GM08714 (cell line): Measurements from ENCODE around the gene S100P.
"Not testable (repeated sequence)": the region's sequence is repeated elsewhere in the genome, so short reads cannot be mapped to it uniquely, and the experiment has no call there.

Experiments used
- H3K4me3 ChIP-seq: fragments of 200-500 bp; sonication (Bioruptor generic); 2 replicates; pipeline ENCODE4 v1.5.1; 2014; ENCODE audit warnings: mild to moderate bottlenecking, low read length, inconsistent platforms
- ZNF274 ChIP-seq: IDR thresholded peaks from 2 replicates; pipeline ENCODE4 v1.6.1; 2012; ENCODE audit warnings: mild to moderate bottlenecking, low read depth, low read length

The S100P gene

DNA sequence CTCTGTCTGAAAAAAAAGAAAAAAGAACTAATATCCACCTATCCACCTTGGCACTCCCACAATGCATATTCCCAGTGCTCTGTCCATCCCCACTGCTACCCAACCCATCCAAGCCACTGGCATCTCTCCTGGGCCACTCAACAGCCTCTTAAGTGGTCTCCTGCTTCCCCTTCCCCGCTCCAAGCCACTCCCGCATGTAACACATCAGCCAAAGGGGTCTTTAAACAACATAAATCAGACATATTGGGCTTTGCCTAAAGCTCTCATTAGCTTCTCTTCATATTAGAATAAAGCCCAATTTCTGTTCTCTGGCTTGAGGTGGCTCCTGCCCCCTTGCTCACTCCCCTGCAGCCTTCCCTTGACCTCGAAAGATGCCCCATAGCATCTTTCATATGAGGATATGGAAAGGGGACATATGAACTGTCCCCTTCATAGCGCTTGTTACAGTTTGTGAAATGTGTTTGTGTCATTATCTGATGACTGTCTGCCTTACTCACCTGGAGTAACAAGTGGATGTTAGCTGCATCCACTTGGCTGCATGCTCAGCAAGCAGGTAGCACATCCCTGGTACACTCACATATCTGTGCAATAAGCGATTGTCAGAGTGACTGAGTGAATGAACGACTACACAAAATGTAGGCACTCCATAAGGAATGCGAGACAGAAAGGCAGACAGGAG, 25.4 kb downstream of the S100P start:
- TF ChIP-seq ZNF274 = no peak
- no peak overlapping the region for H3K4me3 ChIP-seq

DNA sequence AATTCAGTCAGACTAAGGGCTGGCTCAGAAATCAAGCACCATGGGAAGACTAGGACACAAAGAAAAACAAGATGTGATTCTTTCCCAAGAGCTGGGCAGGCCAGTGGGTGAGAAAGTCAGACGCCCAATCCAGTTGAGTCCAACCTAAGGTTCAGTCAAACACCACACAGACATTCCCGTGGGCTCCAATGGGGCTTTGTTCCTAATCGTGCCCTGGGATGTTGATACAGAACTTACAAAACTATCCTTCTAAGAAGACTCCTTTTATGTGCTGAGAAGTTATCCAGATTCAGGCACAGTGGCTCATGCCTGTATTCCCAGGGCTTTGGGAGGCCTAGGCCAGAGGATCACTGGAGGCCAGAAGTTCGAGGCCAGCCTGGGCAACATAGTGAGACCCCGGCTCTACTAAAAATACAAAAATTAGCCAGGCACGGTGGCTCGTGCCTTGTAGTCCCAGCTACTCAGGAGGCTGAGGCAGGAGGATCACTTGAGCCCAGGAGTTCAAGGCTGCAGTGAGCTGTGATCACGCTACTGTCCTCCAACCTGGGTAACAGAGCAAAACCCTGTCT, 26.0 kb downstream of the S100P start:
- no peak for TF ChIP-seq ZNF274
- no peak overlapping the region for H3K4me3 ChIP-seq

DNA sequence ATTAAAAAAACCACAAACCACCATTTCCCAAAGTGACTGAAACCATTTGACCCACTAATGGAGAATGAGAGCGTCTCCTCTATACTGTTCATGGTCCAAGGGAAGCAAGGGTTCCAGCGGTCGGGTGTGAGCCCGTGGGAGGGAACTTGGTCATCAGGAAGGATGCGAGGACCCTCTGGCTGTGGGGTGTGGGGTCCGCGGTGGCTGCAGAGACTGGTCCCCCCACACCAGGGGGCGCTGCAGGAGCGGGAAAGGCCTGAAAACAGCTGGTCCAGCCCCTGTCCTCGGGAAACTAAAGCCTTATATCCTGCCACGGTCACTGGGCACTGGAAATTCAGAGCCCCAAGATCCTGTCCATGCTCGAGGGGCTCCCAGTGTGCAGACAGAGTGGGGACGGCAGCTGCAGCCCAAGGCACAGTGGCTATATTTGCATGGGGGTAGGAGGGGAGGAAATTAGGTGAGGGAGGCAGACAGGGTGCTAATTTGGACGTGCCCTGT, 26.6 kb downstream of the S100P start:
- TF ChIP-seq ZNF274 = no peak
- no peak overlapping the region for H3K4me3 ChIP-seq

DNA sequence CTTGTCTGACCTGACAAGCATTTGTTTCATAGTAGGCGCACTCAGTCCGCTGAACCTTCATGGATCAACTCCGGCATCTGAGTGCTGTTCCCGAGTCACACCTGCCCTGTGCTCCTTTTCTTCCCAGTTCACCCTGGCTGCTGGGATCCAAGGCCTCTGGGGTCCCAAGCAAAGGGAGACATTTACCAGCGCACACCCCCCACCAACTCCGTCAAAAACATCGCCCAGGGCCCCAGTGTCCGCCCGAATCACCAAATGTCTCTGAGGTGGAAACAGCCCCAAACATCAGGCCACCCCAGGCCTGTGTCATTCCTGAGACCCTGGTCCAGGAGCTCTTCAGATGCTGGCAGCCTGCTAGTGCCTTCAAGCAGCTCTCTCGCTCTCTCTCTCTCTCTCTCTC, 27.4 kb downstream of the S100P start:
- no peak for TF ChIP-seq ZNF274

DNA sequence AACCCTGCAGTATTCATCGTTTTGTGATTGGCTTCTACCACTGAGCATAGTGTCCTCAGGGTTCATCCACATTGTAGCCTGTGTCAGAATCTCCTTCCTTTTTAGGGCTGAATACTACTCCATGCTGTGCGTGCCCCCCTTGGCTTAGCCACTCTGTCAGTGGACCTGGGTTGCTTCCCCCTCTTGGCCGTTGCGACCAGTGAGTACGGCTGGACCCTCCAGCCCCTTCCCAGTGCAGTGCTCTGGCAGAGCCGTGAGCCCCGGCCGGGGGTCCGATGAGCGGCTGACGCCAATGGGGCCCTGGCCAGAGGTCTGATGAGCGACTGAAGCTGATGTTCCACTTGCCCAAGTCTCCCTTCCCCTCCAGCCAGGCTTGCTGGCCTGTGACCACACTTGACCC, 29.2 kb downstream of the S100P start:
- H3K4me3 ChIP-seq = no peak overlapping the region
- TF ChIP-seq ZNF274 = no peak

More for the DNA sequence above, 27.4 kb downstream of the S100P start:
- H3K4me3 ChIP-seq = no peak overlapping the region

DNA sequence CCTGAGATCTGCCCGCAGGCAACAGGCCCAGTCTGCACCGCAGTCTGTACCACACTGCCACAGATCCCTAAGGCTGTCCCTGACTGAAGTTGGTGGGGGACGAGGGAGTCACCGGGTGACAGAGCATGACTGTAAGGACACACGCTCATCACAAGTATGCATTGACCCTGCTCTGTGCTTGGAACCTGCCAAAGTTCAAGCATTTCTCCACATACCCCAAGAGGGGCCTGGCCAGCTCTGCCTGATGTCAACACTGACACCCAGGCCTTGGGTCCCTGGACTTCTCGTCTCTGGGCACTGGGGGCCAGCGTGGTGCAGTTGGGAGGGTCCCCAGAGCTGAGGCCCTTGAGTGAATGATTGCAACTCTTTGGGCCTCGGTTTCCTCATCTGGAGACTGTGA, 30.2 kb downstream of the S100P start:
- no peak overlapping the region for H3K4me3 ChIP-seq
- TF ChIP-seq ZNF274 = no peak

DNA sequence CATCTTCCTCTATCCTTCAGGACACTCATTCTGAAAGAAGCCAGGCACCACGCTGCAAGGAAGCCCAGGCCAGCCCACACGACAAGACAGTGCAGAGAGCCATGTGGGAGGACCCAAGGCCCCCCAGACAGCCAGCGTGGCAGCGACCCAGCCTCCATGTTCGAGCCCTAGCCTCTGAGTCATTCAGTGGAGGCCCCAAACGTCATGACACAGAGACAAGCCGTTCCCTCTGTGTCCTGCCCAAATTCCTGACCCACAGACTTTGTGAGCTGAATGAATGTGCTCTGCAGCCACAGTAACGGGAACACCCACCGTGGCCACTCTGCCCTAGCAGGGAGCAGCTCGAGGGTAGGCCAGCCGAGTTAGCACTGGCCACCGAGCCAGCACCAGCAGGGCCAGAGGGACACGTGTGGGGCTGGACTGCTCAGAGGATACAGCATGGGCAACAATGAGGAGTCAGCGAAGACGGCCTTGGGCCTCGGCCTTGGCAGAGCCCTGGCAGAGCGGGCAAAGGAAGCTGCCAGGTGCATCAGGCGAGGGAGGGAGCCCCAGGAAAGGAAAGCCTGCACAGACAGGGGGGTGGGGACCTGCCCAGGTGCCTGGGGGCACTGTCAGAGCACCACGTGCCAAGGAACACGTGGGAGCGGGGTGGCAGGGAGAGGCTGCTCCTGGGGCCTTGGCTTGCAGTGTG, 30.9 kb downstream of the S100P start:
- no peak for TF ChIP-seq ZNF274
- no peak overlapping the region for H3K4me3 ChIP-seq

DNA sequence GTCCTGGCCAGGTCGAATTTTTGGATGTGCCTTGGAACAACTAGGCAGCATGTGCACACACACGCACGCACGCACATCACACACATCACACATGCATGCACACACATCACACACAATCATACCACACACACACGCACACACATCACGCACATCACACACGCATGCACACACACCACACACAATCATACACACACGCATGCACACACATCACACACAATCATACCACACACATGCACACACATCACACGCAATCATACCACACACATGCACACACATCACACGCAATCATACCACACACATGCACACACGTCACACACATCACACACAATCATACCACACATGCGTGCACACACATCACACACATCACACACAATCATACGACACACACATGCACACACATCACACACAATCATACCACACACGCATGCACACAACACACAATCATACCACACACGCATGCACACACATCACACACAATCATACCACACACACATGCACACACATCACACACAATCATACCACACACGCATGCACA, 31.8 kb downstream of the S100P start:
- not testable (repeated sequence) for H3K4me3 ChIP-seq

DNA sequence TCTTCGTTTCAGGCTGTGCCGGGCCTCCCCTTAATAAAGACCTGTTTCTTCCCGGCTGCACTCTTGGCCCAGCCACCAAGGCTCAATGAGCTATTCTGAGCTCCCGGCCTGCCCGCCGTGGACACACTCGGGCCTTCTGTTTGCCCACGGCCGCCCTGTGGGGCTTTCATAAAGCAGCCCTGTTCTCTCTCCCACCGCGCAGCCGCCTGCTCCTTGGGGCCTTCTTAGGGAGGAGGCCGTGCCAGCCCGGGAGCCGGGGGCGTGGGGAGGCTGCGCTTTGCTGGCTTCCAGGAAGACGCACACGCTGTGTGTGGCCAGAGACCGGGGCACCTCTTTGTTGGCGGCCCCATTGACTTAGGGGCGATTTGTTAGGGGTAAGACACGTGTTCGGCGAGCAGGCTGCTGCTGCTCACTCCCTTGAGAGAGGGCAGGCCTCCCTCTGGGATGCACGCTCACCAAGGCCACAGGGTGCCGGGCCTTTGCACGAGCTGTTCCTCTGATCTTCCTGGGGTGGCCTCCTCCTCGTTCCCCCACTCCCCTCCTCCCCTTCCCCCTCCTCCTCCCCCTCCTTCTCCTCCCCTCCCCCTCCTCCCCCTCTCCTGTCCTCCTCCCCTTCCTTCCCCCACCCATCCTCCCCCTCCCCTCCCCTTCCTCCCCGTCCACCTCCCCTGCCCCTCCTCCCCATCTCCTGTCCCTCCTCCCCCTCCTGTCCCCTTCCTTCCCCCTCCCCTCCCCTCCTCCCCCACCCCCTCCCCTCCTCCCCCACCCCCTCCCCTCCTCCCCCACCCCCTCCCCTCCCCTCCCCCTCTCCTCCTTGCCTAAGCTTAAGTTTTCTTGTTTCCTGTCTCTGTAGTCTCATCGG, 33.6 kb downstream of the S100P start:
- H3K4me3 ChIP-seq = no peak overlapping the region
- no peak for TF ChIP-seq ZNF274

DNA sequence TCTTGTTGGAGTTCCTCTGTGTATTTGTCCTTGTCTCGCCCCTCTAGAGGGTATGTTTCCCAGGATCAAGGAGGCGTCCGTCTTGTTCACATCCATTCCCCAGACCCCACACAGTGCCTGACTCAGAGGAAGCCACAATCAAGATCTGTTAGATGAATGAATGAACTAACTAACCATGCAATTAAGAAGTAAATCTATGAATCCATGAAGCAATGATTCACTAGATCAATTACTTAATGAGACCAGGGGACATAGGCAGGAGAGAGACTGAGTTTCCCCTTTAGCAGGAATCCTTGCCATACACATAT, 34.2 kb downstream of the S100P start:
- no peak for TF ChIP-seq ZNF274
- H3K4me3 ChIP-seq = no peak overlapping the region

DNA sequence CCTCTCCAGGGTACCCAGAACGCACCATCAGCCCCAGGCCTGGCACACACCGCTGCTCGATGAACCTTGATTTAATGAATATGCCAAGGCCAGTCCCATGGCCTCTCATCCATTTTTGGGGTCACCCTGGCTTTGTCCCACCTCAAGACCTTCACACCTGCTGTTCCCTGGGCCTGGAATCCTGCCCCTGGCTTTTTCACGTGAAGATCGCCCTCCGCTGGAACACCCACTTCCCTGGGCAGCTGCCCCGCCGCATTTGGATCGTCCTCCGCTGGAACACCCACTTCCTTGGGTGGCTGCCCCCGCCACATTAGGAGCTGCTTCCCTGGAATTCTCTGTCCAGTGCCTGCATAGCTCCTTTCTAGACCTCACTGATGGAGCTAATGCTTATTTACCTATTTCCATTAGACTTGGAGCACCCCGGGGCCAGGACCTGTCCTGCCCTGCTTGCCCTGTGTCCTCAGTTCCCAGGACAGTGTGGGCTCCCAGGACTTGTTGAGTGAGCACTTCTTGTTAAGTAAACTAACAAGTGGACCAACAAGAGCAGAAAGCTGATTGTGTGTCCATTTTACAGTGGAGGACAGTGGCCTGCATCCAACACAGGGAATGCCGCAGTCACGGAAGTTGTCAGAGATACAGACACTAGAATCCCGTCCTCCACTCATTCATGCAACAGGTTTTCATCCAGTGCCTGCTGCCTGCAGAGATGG, 34.8 kb downstream of the S100P start:
- TF ChIP-seq ZNF274 = no peak
- no peak overlapping the region for H3K4me3 ChIP-seq

DNA sequence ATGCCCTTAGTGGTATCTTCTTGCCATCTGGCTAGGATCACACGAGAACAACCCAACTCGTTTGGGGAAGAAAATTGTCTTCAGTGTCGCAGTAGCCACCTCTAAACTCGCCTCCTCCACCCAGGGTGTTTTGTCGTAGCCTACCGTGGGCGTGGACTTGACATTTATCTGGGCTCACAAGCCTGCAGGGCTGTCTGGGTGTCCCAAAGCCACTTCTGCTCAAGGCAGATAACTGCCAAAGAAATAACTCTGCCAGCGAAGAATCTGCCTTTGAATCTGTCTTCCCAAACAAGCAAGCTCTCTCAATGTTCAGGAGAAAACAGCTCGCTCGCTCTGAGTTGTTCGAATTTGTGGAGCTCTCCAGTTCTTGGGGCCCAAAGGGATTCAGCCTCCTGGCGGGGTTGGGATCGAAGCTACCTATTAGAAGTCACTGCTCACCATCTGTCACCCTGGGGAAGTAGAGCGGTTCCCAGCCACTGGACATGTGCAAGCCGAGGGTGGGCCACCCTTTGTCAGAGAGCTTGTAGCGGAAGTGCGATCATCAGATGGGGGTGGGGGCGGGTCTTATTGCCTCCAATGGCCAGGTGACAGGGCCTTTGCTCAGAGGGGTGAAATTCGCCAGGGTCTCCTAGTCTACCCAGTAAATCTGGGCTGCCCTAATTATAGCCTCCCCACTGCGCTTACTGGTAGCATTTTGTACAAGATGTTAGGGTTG, 37.1 kb downstream of the S100P start:
- no peak overlapping the region for H3K4me3 ChIP-seq
- TF ChIP-seq ZNF274 = no peak

DNA sequence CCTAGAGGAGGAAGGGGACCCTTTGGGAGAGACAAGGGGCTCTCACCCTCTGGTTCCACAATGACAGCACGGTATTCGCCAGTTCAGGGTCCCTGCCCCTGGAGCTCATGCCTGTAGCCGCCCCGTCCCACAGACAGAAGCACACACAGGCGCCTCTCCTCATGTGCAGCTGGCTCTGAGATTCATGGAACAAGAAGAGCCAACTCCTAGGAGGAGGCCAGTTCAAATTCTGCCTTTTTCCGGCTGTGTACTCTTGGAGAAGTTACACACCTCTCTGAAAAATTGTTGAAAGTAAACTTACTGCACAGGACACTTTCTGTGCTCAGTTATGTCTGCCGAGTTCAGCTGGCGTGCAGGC, 37.6 kb downstream of the S100P start:
- no peak for TF ChIP-seq ZNF274
- no peak overlapping the region for H3K4me3 ChIP-seq
